HCT116 (cell line): ENCODE results near the gene SH3GL1. TPM values are rescaled to one million over a fixed set of nuclear protein-coding genes. Genes with fewer than 3 reads are reported as not detected.

Experiments
- ATAC-seq: fragments of 200-7000 bp; cut with Tn5 transposase; 2 replicates; pipeline ENCODE4 v1.9.1; 2020; ENCODE audit warnings: mild to moderate bottlenecking, moderate library complexity
- BruUV-seq: library from RNA; stranded (reverse); fragments of 400-500 nt; replicated peaks from 2 replicates; lab custom pipeline; 2021; lab: Mats Ljungman, UMichigan
- CTCF ChIA-PET: fragments of 300-600 bp; sonication (Branson Sonifier 250); formaldehyde crosslinking; loops from one replicate; lab custom pipeline; 2021; ENCODE audit warnings: antibody characterized with exemption; lab: Charles Lee
- POLR2A ChIA-PET: fragments of 300-600, 350-600 bp; sonication (Branson Sonifier 250); formaldehyde crosslinking; loops from one replicate; lab custom pipeline; 2021; ENCODE audit warnings: antibody characterized with exemption; lab: Charles Lee
- RAD21 ChIA-PET, 2 experiments: fragments of 300-600 bp; sonication (Branson Sonifier 250); formaldehyde crosslinking; loops; one replicate each; lab custom pipeline; 2023; ENCODE audit warnings: low total read pairs in 2 of 2; ENCODE audit not compliant: uncharacterized antibody in 2 of 2, unreplicated experiment in 2 of 2, low non-redundant PET in 1 of 2; lab: Charles Lee
- DNase-seq: peaks from one replicate; pipeline ENCODE4 v3.0.0-alpha.2; 2010; ENCODE audit warnings: low read depth, low spot score
- H2AFZ ChIP-seq: fragments of 200-600 bp; shearing (Covaris generic), sonication (generic); 2 replicates; pipeline ENCODE4 v1.6.1; 2017; ENCODE audit warnings: low read depth, mixed run types, mixed read lengths, antibody characterized with exemption, low read length; ENCODE audit not compliant: poor library complexity, severe bottlenecking
- H3K27ac ChIP-seq: 2 replicates; pipeline ENCODE4 v1.5.1; 2012; ENCODE audit warnings: low read depth, low read length
- H3K27me3 ChIP-seq: fragments of 200-600 bp; sonication (generic); 2 replicates; pipeline ENCODE4 v1.6.1; 2016; ENCODE audit warnings: mixed run types, low read length, mixed read lengths; ENCODE audit not compliant: insufficient read depth
- H3K36me3 ChIP-seq, 2 experiments: fragments of 200-500 bp in 1 of 2; fragments of 200-600 bp in 1 of 2; sonication (Bioruptor generic) in 1 of 2; sonication (generic) in 1 of 2; 2 replicates each; pipeline versions ENCODE4 v1.5.1 to v1.6.1; 2014 to 2016; ENCODE audit warnings: low read length in 2 of 2, inconsistent platforms in 1 of 2, mixed read lengths in 1 of 2, mixed run types in 1 of 2; ENCODE audit not compliant: insufficient read depth in 2 of 2, control insufficient read depth in 1 of 2
- H3K4me1 ChIP-seq, 2 experiments: fragments of 200-600 bp in 1 of 2; sonication (generic) in 1 of 2; 2 replicates each; pipeline versions ENCODE4 v1.5.1 to v1.6.1; 2012 to 2017; ENCODE audit warnings: low read length in 2 of 2, inconsistent platforms in 1 of 2, mild to moderate bottlenecking in 1 of 2, mixed read lengths in 1 of 2, mixed run types in 1 of 2, moderate library complexity in 1 of 2; ENCODE audit not compliant: insufficient read depth in 2 of 2, control insufficient read depth in 1 of 2
- H3K4me2 ChIP-seq: fragments of 200-600 bp; sonication (generic); 2 replicates; pipeline ENCODE4 v1.6.1; 2017; ENCODE audit warnings: mixed run types, low read length, mixed read lengths
- H3K4me3 ChIP-seq, 2 experiments: fragments of 200-600 bp in 1 of 2; sonication (generic) in 1 of 2; replicated peaks in 1 of 2; 2 replicates each; pipeline ENCODE4 v1.5.1; 2011 to 2016; ENCODE audit warnings: low read length in 2 of 2, control low read depth in 1 of 2, low read depth in 1 of 2, mild to moderate bottlenecking in 1 of 2, mixed read lengths in 1 of 2, mixed run types in 1 of 2
- H3K79me2 ChIP-seq: fragments of 200-600 bp; sonication (generic); 2 replicates; pipeline ENCODE4 v1.6.1; 2017; ENCODE audit warnings: mild to moderate bottlenecking, mixed run types, low read length, moderate library complexity, mixed read lengths; ENCODE audit not compliant: insufficient read depth
- H3K9ac ChIP-seq: fragments of 200-600 bp; sonication (generic); 2 replicates; pipeline ENCODE4 v1.6.1; 2016; ENCODE audit warnings: low read length, mixed read lengths
- H3K9me2 ChIP-seq: fragments of 200-600 bp; sonication (generic), shearing (Covaris generic); 2 replicates; pipeline ENCODE4 v1.6.1; 2017; ENCODE audit warnings: mixed run types, mild to moderate bottlenecking, moderate library complexity; ENCODE audit not compliant: insufficient read depth
- H3K9me3 ChIP-seq, 2 experiments: fragments of 200-500 bp in 1 of 2; fragments of 200-600 bp in 1 of 2; sonication (Bioruptor generic) in 1 of 2; sonication (generic) in 1 of 2; 2 replicates each; pipeline ENCODE4 v1.6.1; 2014 to 2017; ENCODE audit warnings: low read length in 2 of 2, mixed read lengths in 2 of 2, inconsistent platforms in 1 of 2, low read depth in 1 of 2, mild to moderate bottlenecking in 1 of 2, mixed run types in 1 of 2, moderate library complexity in 1 of 2; ENCODE audit not compliant: control insufficient read depth in 1 of 2, insufficient read depth in 1 of 2
- H4K20me1 ChIP-seq: fragments of 200-600 bp; sonication (generic), shearing (Covaris generic); 2 replicates; pipeline ENCODE4 v1.6.1; 2017; ENCODE audit warnings: mixed run types, mild to moderate bottlenecking, moderate library complexity; ENCODE audit not compliant: insufficient read depth
- CBX3 ChIP-seq: IDR thresholded peaks from 2 replicates; pipeline ENCODE4 v1.6.1; 2012; ENCODE audit warnings: low read depth
- CEBPB ChIP-seq: IDR thresholded peaks from 2 replicates; pipeline ENCODE4 v1.6.1; 2012; ENCODE audit warnings: low read depth
- EGR1 ChIP-seq: IDR thresholded peaks from 2 replicates; pipeline ENCODE4 v1.6.1; 2012; ENCODE audit warnings: low read depth
- ELF1 ChIP-seq: IDR thresholded peaks from 2 replicates; pipeline ENCODE4 v1.6.1; 2012; ENCODE audit warnings: low read depth, borderline replicate concordance
- EZH2 ChIP-seq: fragments of 200-600 bp; sonication (generic); IDR thresholded peaks from 2 replicates; pipeline ENCODE4 v1.6.1; 2017; ENCODE audit warnings: antibody characterized with exemption, mixed run types
- JUND ChIP-seq: IDR thresholded peaks from 2 replicates; pipeline ENCODE4 v1.6.1; 2012
- MAX ChIP-seq: IDR thresholded peaks from 2 replicates; pipeline ENCODE4 v1.6.1; 2012
- RAD21 ChIP-seq: IDR thresholded peaks from 2 replicates; pipeline ENCODE4 v1.6.1; 2012; ENCODE audit warnings: low read depth, mild to moderate bottlenecking
- SIN3A ChIP-seq: IDR thresholded peaks from 2 replicates; pipeline ENCODE4 v1.6.1; 2012; ENCODE audit warnings: low read depth
- SRF ChIP-seq: IDR thresholded peaks from 2 replicates; pipeline ENCODE4 v1.6.1; 2012; ENCODE audit warnings: low read depth
- TCF7L2 ChIP-seq: IDR thresholded peaks from 2 replicates; pipeline ENCODE4 v1.7.0; 2011; ENCODE audit warnings: borderline replicate concordance, inconsistent platforms; ENCODE audit not compliant: insufficient read depth, insufficient read length; ENCODE audit errors: extremely low read depth
- ZBTB33 ChIP-seq: IDR thresholded peaks from 2 replicates; pipeline ENCODE4 v1.6.1; 2011; ENCODE audit warnings: mild to moderate bottlenecking, low read length, moderate library complexity; ENCODE audit not compliant: insufficient replicate concordance; ENCODE audit errors: extremely low read depth
- ZNF274 ChIP-seq: fragments of 200-500 bp; sonication (Bioruptor generic); IDR thresholded peaks from 2 replicates; pipeline ENCODE4 v1.6.1; 2014; ENCODE audit warnings: mild to moderate bottlenecking, low read depth, low read length, inconsistent platforms
- intact Hi-C: fragments of 100-400 bp; cut with micrococcal nuclease; formaldehyde crosslinking; loops from 2 replicates; pipeline ENCODE4 v1.10.0; 2022
- total RNA-seq: library from RNA; stranded (reverse); gene quantifications from one replicate; pipeline ENCODE4 v1.2.1, GENCODE V29; 2021; ENCODE audit not compliant: unreplicated experiment
- TF ChIP-seq, protein P1 (sequence below): IDR thresholded peaks from 2 replicates; pipeline ENCODE4 v1.6.1; 2012

Gene SH3GL1
- total RNA-seq, 1 experiment from 2014 or later: 86.0 TPM

DNA sequence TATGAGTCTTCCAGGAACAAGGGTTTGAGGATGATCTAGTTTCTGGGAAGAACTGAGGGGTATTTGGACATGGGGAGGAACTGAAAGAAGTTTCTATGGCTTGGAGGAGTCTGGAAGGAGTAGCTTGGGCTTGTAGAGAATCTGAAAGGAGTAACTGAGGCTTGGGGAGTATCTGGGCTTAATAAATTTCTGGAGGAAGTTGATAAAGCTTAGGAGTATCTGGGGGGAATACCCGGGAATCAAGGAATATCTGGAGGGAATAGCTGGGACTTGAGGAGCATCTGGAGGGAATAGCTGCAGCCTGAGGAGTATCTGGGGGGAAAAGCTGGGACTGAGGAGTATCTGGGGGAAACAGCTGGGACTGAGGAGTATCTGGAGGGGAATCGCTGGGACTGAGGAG, 79.9 kb downstream of the SH3GL1 start:
- BruUV-seq: no TSS peak
- Histone ChIP-seq H3K9me3 (no peaks in the 10 kb centered on the region), H3K27ac (no peak overlapping the region), H2AFZ (no peak overlapping the region), H4K20me1 (no peaks in the 10 kb centered on the region), H3K36me3 (no peaks in the 10 kb centered on the region), H3K9me2 (no peaks in the 10 kb centered on the region), H3K4me1 (no peaks in the 10 kb centered on the region), H3K4me2 (no peak overlapping the region), H3K9ac (no peak overlapping the region), H3K79me2 (no peaks in the 10 kb centered on the region), H3K4me3 (no peak overlapping the region), H3K27me3 (no peaks in the 10 kb centered on the region)
- TF ChIP-seq EZH2: no peak
- no peak for TF ChIP-seq EGR1
- no peak for TF ChIP-seq CBX3
- no peak for TF ChIP-seq MAX
- no peak for TF ChIP-seq SIN3A
- TF ChIP-seq JUND: no peak
- TF ChIP-seq CEBPB: no peak
- TF ChIP-seq, protein P1, sequence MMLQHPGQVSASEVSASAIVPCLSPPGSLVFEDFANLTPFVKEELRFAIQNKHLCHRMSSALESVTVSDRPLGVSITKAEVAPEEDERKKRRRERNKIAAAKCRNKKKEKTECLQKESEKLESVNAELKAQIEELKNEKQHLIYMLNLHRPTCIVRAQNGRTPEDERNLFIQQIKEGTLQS: no peak
- no peak for TF ChIP-seq TCF7L2
- TF ChIP-seq SRF: no peak
- TF ChIP-seq ELF1: no peak
- no peak for TF ChIP-seq RAD21
- no peak for TF ChIP-seq ZBTB33
- TF ChIP-seq ZNF274: no peak
- RAD21 ChIA-PET: no interaction called here
- POLR2A ChIA-PET: interaction anchor here (2.8 kb wide), 1 partner anchor 23 kb away, joined by 11 read pairs; the partner anchor contains the start of gene MPND
- intact Hi-C loops: no loop called here
- DNase-seq (no peak), ATAC-seq (no peak)
- CTCF ChIA-PET: no interaction called here
